Esophagus squamous epithelium (tissue), 4 donors: ENCODE results near the gene ARMC9.

Source experiments
- POLR2A ChIP-seq, 4 donors: fragments of 450-650 bp; IDR thresholded peaks; one replicate each; pipeline ENCODE4 v1.6.1; 2017; ENCODE audit warnings: antibody characterized with exemption in 4 of 4, mild to moderate bottlenecking in 4 of 4, moderate library complexity in 3 of 4
- TF ChIP-seq, protein P1 (sequence below), 6 experiments: fragments of 450-650 bp in 4 of 6; fragments of 200-600 bp in 2 of 6; sonication (generic) in 2 of 6; IDR thresholded peaks; one replicate each; pipeline ENCODE4 v1.5.1; 2016 to 2019; ENCODE audit warnings: antibody characterized with exemption in 6 of 6, mild to moderate bottlenecking in 4 of 6, moderate library complexity in 4 of 6

DNA sequence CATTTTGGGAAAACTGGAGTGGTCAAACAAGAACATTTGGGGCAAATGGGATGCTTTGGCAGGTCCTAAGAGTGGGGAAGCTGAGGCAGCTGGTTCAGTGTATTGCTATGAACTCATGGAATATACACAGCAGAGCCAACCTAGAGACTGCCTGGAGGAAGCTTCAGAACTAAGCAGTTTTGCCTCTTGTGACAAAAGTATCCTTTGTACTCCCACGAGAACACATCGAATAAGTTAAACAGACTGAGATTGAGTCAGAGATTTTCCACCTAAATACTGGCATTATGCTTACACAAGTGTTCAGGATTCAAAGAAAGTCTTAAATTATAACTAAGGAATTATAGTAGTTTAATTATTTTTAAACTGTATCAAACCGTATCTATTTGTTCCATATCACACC, 5.2 kb upstream of the ARMC9 start:
- TF ChIP-seq, protein P1, sequence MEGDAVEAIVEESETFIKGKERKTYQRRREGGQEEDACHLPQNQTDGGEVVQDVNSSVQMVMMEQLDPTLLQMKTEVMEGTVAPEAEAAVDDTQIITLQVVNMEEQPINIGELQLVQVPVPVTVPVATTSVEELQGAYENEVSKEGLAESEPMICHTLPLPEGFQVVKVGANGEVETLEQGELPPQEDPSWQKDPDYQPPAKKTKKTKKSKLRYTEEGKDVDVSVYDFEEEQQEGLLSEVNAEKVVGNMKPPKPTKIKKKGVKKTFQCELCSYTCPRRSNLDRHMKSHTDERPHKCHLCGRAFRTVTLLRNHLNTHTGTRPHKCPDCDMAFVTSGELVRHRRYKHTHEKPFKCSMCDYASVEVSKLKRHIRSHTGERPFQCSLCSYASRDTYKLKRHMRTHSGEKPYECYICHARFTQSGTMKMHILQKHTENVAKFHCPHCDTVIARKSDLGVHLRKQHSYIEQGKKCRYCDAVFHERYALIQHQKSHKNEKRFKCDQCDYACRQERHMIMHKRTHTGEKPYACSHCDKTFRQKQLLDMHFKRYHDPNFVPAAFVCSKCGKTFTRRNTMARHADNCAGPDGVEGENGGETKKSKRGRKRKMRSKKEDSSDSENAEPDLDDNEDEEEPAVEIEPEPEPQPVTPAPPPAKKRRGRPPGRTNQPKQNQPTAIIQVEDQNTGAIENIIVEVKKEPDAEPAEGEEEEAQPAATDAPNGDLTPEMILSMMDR (IDR thresholded peaks at IDR 0.05): no peak
- TF ChIP-seq POLR2A (IDR thresholded peaks at IDR 0.05): no peak
